ENCODE measurements around the gene ESF1. TPM values are rescaled to one million over a fixed set of nuclear protein-coding genes. Genes with fewer than 3 reads are reported as not detected.
A peak's percentile ranks its signal among the peaks of the same experiment; 100 is the strongest.

The ESF1 gene
- total and polyA plus RNA-seq, 8 donors: 11.3 to 32.4 (median 26.0) TPM

DNA sequence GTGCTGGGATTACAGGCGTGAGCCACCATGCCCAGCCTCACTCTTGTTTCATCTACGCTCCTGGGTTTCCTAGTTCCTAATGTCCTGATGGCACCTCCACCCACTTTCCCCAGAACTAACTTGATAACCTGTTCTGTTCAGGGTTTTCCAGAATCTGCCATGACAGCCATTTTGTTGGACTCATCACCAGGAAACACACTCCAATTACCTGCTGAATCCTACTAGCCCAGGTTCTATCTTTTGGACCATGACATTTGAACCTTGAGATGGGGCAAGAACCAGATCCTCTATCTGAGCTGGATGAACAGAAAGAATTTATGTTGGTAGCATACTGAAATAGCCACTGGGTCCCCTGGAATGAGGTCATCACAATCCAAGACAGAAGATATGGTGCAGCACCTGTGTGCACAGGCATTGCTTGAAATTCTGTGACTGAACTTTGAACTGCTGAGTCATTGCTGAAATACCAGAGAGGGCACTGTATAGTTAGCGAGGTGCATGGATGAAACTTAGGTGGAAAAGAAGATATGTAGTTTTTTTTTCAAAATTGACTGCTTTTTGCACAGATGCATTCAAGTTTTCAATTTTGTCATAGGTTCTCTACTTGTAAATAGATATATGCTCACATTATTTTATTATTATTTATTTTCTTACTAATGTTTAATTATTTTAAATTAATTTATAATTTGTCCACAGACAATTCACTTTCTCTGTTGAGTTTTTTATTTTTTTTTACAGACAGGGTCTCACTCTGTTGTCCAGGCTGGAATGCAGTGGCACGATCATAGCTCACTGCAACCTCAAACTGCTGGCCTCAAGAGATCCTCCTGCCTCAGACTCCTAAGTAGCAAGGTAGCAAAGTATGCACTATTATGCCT lies 103.2 kb downstream of the ESF1 start:
- ATAC-seq (no peak), DNase-seq (no peak)
- H3K4me1 ChIP-seq: no peaks in the 10 kb centered on the region
- TF ChIP-seq, protein P1, sequence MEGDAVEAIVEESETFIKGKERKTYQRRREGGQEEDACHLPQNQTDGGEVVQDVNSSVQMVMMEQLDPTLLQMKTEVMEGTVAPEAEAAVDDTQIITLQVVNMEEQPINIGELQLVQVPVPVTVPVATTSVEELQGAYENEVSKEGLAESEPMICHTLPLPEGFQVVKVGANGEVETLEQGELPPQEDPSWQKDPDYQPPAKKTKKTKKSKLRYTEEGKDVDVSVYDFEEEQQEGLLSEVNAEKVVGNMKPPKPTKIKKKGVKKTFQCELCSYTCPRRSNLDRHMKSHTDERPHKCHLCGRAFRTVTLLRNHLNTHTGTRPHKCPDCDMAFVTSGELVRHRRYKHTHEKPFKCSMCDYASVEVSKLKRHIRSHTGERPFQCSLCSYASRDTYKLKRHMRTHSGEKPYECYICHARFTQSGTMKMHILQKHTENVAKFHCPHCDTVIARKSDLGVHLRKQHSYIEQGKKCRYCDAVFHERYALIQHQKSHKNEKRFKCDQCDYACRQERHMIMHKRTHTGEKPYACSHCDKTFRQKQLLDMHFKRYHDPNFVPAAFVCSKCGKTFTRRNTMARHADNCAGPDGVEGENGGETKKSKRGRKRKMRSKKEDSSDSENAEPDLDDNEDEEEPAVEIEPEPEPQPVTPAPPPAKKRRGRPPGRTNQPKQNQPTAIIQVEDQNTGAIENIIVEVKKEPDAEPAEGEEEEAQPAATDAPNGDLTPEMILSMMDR (IDR thresholded peaks at IDR 0.05): no peak
- no peaks in the 10 kb centered on the region for H3K36me3 ChIP-seq
- H3K27ac ChIP-seq: no peak overlapping the region
- H3K9me3 ChIP-seq: no peaks in the 10 kb centered on the region
- intact Hi-C loops (cut with DNase I): no loop called here
- no peaks in the 10 kb centered on the region for H3K27me3 ChIP-seq
- no peak overlapping the region for H3K4me3 ChIP-seq

DNA sequence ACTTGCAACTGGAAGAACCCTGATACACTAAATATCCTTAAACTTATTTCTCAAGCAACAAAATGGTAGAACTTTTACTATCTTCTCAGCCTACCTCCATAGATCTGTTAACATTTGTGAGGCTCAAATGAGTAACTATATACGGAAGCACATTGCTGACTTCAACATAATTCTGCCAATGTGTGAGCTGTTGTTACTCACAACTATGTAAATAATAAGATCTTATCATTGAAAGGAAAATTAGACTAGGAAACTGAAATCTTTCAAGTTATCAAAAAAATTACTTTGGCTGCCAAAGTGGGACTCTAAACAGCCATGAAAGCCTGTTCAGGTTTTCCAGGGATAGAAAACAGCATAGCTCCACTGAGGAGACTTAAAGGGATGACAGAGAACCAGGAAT lies 105.8 kb downstream of the ESF1 start:
- H3K27me3 ChIP-seq: no peaks in the 10 kb centered on the region
- no peaks in the 10 kb centered on the region for H3K9me3 ChIP-seq
- H3K4me1 ChIP-seq: no peaks in the 10 kb centered on the region
- H3K36me3 ChIP-seq: no peaks in the 10 kb centered on the region
- ATAC-seq (no peak), DNase-seq (no peak)
- intact Hi-C loops (cut with DNase I): no loop called here
- no peak overlapping the region for H3K4me3 ChIP-seq
- H3K27ac ChIP-seq: no peak overlapping the region
- TF ChIP-seq, protein P1 (IDR thresholded peaks at IDR 0.05): no peak

DNA sequence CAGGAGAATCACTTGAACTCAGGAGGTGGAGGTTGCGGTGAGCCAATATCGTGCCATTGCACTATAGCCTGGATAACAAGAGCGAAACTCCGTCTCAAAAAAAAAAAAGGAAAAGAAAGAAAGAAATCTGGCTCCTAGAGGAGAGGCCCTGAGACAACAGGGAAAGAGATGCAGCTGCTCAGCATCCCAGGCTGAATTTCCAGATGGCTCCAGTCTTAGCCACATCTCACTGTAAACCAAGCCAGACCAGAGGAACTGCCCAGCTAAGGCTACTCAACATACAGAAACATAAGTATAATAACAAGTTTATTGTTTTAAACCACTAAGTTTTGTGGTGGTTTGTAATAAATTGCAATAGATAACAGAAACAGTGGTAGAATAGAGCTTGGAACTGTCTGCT lies 107.5 kb downstream of the ESF1 start:
- peak; percentile 81 for ATAC-seq
- Histone ChIP-seq H3K4me1 (no peaks in the 10 kb centered on the region), H3K27ac (peak overlapping the region in 1 of 2 donors; percentile 48), H3K4me3 (no peak overlapping the region), H3K36me3 (no peaks in the 10 kb centered on the region), H3K27me3 (no peaks in the 10 kb centered on the region), H3K9me3 (no peaks in the 10 kb centered on the region)
- DNase-seq: peak in 2 of 4 donors; percentile 91 to 95
- TF ChIP-seq, protein P1 (IDR thresholded peaks at IDR 0.05): no peak
- intact Hi-C loops (cut with DNase I): no loop called here

DNA sequence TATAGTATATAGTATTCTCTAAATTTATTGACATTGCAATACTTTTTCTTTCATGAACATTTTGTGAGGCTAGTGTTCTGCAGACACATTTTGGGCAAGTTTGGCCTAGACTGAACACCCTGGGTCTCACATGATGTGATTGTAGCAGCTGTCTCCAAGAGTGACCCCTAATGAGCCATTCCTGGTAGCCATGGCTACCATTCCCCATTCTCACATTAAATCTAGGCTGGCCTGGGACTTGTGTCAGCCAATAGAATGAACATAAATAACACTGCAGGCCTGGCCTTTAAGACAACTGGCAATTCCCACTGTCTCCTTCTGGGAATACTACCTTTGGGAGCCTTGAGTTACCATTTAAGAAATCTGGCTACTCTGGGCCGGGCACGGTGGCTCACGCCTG lies 108.0 kb downstream of the ESF1 start:
- ATAC-seq (no peak), DNase-seq (no peak)
- Histone ChIP-seq H3K27ac (peak overlapping the region in 1 of 2 donors; percentile 48), H3K36me3 (no peaks in the 10 kb centered on the region), H3K4me1 (no peaks in the 10 kb centered on the region), H3K4me3 (no peak overlapping the region), H3K9me3 (no peaks in the 10 kb centered on the region), H3K27me3 (no peaks in the 10 kb centered on the region)
- TF ChIP-seq, protein P1 (IDR thresholded peaks at IDR 0.05): no peak
- intact Hi-C loops (cut with DNase I): no loop called here

DNA sequence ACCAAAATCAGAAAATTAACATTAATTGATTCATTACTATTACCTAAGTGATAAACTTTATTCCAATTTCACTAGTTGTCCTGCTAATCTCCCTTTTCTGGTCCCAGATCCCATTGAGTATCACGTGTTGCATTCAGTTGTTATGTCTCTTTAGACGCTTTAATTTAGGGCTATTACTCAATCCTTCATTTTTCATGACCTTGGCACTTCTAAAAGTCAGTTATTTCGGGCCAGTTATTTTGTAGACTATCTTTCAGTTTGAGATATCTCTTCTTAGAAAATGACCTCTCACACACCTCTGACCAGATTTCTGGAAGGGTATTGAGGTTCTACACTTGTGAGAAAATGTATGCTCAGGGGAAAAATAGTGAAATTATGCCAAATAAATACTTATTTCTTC lies 112.0 kb downstream of the ESF1 start:
- intact Hi-C loops (cut with DNase I): no loop called here
- Histone ChIP-seq H3K9me3 (no peaks in the 10 kb centered on the region), H3K36me3 (no peaks in the 10 kb centered on the region), H3K27me3 (peaks cover 0 to 9% of the 10 kb centered on the region in 2 donors), H3K27ac (no peak overlapping the region), H3K4me1 (no peaks in the 10 kb centered on the region), H3K4me3 (no peak overlapping the region)
- DNase-seq (no peak), ATAC-seq (no peak)
- TF ChIP-seq, protein P1 (IDR thresholded peaks at IDR 0.05): no peak
